GM21423 (cell line): ENCODE measurements around the gene GJA3.

Source experiments
- ATAC-seq: cut with Tn5 transposase; IDR thresholded peaks from one replicate; pipeline ENCODE4 v1.9.1; 2021; ENCODE audit warnings: mild to moderate bottlenecking, moderate library complexity; ENCODE audit not compliant: unreplicated experiment

GJA3 gene

GRCh38 chr13:20160306-20161274, at the start of gene GJA3:
Gene GJA3 (minus strand): TSS chr13:20161052. CDS start chr13:20143288, 17,764 bp downstream.
- ATAC-seq: peak; percentile 52

GRCh38 chr13:20209948-20210347, 49.1 kb upstream of the GJA3 start:
- no peak for ATAC-seq

GRCh38 chr13:20206698-20207235, 45.9 kb upstream of the GJA3 start:
- ATAC-seq: no peak

GRCh38 chr13:20206065-20206697, 45.3 kb upstream of the GJA3 start:
- no peak for ATAC-seq

GRCh38 chr13:20198781-20199180, 37.9 kb upstream of the GJA3 start:
- no peak for ATAC-seq

GRCh38 chr13:20197361-20197834, 36.5 kb upstream of the GJA3 start:
- no peak for ATAC-seq

- no peak for ATAC-seq
Measured at GRCh38 chr13:20195801-20196200, 34.9 kb upstream of the GJA3 start.

- ATAC-seq: no peak
Measured at GRCh38 chr13:20193907-20194631, 33.2 kb upstream of the GJA3 start.

- no peak for ATAC-seq
Measured at GRCh38 chr13:20193162-20193906, 32.5 kb upstream of the GJA3 start.

GRCh38 chr13:20192836-20193161, 31.9 kb upstream of the GJA3 start, which contains the start of gene GJB2:
Gene GJB2 (minus strand): TSS chr13:20192938. CDS start chr13:20189581, 3,357 bp downstream.
- no peak for ATAC-seq

- no peak for ATAC-seq
Measured at GRCh38 chr13:20192158-20192835, 31.4 kb upstream of the GJA3 start.

- ATAC-seq: no peak
Measured at GRCh38 chr13:20191311-20192157, 30.7 kb upstream of the GJA3 start.

GRCh38 chr13:20190481-20191310, 29.8 kb upstream of the GJA3 start:
- no peak for ATAC-seq

GRCh38 chr13:20190076-20190475, 29.2 kb upstream of the GJA3 start:
- ATAC-seq: no peak

- no peak for ATAC-seq
Measured at GRCh38 chr13:20188667-20189553, 28.1 kb upstream of the GJA3 start.

- no peak for ATAC-seq
Measured at GRCh38 chr13:20186771-20187170, 25.9 kb upstream of the GJA3 start.
